NK-92 (cell line): ENCODE measurements around the gene SLC35F3.

Source experiments
- DNase-seq: peaks from one replicate; lab custom pipeline; 2025; ENCODE audit not compliant: unreplicated experiment; lab: John Stamatoyannopoulos, UW

SLC35F3 gene

DNA sequence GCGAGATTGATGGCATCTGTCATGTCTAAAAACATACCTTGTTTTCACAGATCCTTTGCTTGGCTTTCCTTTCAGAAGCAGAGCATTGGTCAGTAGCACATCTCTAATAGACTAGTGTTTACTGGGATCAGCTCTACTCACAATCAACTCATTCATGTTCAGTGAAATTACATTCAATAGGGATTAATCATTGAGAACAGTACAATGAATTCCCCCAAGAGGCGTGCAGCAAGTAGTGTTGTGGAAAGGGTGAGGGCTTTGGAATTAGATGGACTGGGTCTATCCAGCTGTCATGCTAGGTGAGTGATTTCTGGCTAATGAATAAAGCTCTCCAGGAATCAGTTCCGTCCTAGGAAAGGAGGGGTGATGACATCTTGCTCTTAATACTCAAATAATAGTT, 313.6 kb downstream of the SLC35F3 start:
- DNase-seq: no peak

DNA sequence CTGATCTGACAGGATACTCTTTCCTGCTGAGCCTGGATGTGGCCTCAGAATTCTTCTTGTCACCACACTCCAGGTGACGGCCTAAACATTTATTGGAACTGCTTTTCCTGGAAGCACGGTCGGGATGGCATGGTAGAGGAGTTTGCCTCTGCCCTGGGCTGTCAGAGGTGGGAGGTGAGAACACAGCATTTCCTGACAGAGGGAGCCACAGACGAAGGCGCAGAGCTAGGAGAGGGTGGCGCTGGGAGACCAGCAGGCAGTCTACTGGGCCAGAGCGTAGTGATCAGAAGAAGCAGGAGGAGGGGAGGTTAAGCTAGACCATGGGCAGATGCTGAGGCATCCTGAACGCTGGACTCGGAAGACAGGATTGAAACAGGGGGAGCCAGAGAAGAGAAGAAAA, 315.2 kb downstream of the SLC35F3 start:
- no peak for DNase-seq

DNA sequence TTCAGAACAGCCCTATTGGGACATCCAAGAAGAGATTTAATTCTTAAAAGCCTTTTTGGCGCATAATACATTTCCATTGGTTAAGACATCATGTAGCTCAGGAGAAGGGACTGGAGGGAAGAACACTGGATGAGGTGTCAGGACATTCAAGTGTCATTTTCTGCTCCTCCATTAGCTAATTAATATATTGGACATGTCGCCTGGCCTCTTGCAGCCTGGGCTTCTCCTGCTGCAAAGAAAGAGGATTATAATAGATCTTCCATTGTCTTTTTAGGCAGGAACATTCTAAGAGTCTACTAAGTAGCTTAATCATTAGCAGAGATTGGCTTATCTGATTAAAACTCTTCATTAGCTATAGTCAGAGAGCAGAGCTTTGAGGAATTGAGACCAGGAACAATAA, 317.1 kb downstream of the SLC35F3 start:
- no peak for DNase-seq

DNA sequence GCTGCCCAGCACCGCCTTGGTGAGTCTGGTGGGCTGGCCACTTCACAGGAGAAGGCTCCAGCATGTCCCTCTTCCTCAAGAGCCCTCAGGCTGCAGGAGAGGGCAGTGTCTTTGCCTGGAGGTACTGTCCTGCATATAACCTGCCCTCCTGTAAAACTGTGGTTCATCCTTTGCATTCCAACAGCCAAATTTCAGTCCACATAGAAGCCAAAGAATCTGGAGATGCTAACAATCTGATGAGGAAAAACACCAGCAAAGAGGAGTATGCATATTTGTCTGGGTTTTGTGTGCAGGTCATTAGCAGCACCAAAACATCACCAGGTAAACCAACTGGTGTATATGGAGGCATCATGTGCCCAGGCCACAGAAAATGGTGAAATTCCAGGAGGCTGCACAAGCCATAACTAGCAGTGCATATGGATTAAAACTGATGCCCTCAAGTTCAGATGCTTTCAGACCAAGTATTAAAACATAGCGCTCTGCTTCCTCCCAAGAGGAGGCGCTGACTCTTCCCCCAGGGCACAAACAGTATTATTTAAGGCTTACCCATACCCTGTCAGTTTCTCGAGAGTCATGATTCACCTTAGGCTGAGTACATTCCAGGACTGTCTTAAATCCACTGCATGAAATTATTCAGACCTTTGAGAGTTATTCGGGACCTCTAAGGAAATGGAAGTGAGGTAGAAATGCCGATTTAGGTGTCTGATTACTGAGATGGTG, 318.2 kb downstream of the SLC35F3 start:
- no peak for DNase-seq

DNA sequence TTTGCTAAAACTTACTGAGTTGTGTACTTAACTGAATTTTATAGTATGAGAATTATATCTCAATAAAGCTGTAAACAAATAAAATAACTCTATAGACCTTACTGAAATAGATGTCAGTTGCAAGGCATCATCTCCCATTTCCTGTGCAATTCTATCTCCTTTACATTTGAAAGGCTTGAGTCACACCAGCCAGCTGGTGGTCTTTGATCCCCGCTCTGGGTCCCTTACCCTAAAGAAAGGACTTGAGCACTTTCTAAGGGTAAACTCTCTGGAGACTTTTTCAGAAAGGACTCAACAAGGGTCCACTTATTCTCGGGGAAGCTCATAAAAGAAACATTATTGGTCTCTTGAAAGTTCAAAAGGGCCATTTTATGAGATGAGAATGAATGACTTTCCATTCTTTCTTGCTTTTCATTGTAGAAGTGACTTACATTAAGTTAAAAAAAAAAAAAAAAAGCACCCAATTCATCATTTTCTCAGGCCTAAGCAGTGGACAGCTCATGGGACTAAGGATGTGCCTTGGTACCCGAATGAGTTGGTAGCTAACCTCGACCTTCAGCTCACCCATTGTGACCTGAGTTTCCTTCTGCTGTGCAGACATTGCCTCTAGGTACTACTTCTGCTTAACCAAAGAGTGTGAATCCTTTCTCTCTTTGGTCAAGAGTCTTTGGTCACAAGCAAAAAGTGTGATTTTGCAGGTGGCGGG, 321.8 kb downstream of the SLC35F3 start:
- DNase-seq: no peak

DNA sequence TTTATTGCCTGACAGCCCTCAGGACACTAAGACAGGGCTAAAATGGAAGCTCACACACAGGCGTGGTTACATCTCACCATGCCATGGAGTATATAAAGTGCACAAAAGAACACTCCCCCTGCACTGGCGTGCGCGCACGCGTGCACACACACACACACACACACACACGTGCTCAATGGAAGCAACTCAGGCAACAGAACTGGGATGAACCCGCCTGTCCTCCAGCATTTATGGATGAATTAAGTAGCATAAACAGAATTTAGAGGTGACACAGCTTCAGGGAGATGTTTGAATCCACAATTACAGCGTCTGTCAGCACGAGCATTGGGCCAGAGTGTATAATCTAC, 322.3 kb downstream of the SLC35F3 start:
- DNase-seq: no peak

DNA sequence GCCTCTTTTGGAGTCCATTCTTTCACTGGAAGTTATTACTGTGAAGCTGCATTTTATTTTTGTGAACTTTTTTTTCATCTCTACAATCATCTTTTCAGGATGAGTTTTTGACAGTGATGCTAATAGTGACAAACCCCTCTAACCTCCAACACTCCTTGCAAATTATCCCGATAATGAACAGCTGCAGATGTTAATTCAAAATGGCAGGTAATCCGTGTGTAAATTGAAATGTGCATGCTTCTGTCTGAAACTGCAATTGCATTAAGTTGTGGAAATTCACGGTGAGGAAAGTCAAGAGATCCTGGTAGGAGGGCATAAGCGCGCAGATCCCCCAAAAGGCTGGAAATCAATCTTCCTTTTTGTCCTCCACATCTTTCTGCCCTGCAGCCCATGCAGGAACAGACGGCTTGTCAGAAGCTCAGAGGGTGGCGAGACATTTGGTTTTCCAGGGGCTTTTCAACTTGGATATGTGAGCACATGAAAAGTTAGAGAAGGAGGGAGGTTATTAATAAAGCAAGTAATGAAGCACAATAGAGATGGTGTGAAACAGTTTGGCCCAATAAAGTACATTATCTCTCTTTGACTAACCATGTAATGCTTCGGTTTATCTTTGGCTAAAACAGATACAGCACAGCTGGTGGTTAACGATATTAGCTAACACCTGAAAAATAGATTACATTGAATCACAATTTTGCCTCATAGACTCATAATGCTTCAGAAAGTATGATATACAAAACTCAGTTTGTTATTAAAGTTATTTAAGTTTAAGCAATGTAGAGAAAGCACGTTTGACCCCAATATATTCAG, 325.3 kb downstream of the SLC35F3 start:
- no peak for DNase-seq

DNA sequence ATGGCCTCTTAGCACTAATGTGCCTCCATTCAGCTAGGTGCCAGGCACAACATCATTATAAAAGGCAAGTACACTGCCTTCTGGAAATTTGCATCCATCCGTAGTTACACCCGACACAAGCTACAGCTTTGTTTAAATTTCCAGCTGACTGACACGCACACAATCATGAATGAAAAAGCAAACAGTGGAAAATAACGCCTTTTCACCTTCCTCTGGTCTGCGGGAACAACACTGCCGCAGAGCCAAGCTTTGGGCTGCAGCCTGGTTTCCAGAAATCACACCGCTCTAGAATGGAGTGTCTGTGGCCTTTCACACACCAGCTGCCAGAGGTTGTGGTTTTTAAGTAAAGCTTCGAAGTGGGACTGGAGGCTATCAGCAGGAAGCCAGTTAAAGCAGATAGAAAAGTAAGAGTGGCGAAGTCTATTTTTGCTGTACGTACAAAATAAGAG, 326.0 kb downstream of the SLC35F3 start:
- DNase-seq: no peak

DNA sequence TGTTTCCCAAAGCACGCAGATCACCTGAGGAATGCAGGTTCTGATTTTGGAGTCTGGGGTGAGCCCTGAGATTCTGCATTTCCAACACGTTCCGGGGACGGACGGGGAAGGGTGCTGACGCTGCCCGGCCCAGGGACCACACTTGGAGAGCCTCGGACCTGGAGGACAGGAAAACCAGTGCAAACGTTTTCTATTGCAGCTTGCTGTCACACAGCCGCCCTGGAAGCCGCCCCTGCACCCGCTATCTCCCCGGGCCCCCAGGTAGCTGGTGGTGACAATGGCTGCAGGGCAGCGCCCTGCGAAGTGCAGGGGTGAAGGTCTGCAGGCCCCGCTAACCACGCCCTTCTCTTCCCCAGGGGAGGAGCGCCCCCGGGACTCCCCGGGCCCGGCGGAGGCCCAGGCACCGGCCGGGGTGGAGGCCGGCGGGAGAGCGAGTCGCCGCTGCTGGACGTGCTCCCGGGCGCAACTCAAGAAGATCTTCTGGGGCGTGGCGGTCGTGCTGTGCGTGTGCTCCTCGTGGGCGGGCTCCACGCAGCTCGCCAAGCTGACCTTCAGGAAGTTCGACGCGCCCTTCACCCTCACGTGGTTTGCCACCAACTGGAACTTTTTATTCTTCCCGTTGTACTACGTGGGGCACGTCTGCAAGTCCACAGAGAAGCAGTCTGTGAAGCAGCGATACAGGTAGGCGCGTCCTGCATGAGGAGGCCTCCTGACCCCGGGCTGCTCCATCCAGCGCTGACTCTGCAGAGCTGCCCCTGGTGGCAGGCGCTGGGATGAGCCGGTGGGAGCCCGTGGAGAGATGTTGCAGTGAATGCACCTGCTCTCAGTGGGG, 326.8 kb downstream of the SLC35F3 start:
- no peak for DNase-seq

DNA sequence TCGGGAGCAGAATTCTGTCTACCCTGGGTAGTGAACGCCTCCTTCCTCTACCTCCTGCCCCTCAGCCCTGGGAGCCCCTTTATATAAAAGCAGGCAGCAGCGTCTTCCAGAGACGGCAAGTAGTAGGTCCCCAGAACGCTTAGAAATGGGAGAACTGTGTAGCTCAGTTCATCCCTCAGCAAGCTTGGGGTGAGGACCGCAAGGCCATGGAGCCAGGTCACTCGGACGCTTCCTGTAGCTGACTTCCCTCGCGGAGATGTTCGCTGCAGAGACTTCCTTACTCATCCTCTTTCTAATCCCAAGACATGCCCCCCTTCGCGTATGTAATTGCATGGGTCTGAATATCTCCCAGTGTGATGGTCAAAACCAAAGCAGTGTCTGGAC, 327.4 kb downstream of the SLC35F3 start:
- no peak for DNase-seq

DNA sequence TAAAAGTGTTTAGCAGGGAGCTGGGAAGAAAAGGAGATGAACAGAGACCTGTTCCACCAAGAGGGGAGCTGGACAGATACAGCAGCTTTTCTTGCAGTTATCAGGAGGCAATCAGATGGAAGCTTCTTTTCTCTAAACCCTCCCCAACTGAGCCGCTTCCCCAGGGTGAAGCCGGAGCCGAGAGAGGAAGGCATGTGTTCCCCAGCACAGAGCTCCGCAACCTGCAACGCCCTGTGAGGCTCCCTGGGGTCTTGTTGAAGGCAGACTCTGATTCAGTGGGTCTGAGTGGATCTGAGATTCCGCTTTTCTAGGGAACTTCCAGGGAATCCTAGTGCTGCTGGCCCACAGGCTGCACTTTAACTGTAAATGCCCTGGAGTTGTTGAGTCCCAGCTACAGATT, 329.7 kb downstream of the SLC35F3 start:
- DNase-seq: no peak

DNA sequence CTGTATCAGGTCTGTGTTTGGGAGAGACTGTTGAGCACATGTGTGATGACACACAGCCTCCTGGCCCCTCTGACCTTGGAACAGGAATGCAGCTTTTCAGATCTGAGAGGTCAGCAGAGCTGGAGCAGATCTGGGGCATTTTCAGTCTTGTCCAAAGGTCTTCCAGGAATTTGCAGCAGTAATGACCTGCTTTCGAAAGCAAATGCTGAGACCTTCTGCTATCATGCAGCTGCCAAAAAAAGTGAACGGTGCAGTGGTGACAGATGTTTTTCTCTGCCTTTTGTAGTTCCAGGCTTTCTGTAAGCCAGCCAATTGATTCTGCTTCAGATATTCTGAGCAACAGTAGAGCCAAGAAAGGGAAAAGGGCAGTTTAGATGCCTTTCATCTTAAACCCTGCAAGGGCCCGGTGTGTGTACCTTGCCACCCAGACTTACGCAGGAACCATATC, 331.0 kb downstream of the SLC35F3 start:
- no peak for DNase-seq

DNA sequence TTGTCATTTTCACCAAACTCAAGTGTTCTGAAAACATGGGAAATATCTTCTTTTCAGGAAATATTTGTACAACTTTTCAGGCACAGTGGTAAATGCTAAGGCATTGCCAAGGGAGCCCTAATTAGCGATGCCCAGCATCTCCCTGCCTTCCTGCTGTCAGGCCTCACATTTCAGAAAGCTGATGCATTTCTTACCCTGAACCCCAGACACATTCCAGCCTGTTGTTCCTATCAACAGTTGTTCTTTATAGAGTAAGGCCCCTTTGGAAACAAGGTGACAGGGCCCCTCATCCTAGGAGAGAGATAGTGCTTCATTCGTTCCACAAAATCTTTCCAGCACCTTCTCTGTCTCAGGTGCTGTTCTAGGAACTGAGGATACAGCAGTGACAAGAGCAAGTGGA, 332.9 kb downstream of the SLC35F3 start:
- no peak for DNase-seq

DNA sequence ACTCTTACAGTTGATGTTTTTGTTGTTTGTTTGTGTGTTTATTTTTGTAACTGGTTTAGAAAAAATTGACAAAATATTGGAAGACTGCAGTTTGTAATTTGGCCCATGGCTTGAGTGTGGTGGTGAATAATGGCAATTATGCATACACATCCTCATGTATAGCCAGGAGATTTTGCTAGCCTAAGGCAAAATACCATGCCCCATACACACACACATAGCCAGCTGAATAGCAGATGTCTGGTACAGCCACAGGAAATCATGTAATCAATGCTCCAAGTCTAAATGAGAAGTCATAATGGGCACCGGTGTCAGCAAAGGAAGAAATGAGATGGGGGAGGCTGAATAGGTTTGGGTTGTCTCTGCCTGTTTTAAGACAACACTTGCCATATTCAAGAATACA, 333.6 kb downstream of the SLC35F3 start:
- DNase-seq: no peak

DNA sequence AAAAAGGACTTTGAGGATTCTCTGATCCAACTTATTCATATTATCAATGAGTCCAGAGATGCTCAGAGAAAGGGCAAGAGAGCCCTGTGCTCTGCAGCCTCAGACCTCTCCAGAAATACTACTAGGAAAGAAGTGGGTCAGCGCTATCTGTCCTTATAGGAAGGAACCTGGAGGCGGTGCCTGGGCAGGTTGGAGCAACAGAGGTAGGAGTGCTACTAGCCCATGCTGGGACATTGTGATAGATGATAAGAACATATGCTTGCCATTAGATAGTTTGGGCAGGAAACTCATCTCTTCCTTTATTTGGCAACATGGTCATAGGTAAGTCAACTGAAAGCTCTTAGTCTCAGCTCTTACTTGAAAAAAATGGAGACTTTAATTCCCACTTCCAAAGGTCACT, 335.0 kb downstream of the SLC35F3 start:
- no peak for DNase-seq

DNA sequence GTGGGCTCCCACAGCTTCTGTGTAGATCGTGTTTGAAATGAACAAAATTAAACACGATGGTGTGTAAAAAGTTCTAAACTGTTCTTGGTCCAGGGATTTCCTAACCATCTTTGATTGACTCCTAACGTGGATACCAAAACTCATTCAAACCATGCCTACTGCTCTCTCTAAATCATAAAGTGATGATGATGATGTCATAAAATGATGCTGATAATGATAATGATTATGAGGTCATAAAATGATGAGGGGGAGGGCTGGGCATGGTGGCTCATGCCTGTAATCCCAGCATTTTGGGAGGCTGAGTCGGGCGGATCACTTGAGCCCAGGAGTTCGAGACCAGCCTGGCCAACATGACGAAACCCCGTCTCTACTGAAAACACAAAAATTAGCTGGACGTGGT, 335.5 kb downstream of the SLC35F3 start:
- DNase-seq: no peak

DNA sequence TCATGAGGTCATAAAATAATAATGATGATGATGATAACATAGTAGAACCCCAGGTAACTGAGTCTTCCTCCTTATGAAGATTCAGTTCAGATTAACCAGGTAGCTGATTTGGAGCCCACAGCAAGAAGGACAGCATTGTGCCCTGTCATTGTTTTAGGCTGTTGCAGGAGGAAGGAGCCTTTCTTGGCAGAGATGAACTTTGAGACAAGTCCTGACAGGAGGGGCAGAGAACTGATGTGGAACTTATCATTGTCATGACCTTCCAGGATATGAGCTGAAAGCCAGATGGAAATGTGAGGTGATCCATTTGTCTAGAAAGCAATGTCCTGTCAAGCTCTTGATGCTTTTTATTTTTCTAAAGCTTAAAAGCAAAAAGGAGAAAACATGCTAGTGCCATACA, 336.2 kb downstream of the SLC35F3 start:
- DNase-seq: no peak

DNA sequence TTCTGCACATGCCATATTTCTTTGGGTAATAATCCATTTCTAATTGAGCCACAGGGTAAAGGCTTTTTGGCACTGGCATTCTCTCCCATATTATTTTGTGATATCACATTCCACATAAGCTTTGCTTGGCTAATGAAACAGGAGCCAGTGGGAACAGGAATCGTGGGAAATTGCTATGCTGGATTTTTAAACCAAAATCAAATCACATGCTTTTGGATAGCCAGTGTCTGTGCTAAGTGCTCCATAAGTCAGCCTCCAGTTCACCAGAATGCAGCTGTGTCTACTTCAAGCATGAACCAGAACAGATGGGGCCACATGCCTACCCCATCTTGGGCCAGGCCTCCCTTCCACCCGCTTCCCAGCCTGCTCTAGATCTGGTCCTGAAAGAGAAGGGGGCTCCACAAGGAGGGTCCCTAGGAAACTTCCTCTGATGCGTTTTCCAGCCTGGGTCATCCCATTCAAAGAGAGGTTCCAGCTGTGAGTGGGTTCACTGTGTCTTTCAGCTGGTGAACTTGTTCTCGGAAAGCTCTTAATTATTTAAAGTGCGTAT, 337.5 kb downstream of the SLC35F3 start:
- DNase-seq: no peak

DNA sequence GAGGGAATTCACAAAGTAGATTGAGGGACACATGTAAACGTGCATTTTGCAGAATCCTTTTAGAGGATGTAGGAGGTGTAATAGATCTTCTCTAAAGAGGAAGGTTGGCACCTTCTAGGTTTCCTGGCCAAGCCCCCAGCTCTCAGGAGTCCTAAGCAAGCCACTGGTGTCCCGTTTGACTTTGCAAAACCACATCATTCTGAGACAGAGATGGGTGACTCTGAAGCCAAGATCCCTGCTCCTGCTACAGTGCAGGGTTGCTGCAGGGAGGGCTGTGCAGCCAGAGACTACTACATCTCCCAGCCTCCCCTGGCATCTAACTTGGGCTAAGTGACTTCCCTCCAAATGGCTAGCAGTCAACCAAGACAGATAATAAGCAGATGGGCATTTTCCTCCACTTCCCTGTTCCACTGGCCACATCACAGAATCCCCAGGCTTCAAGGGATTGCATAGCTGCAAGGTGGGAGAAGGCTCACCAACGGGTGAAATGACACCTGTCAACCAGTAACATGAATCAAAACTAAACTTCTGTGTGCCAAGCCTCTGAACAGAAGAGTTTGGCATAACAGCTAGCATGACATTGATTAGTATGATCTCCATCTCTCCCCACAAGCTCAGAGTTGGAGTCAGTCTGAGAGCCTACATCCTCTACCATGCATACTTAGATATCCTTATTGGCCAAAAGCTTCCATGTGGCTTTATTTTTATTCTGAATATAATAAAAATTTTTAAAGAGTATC, 339.2 kb downstream of the SLC35F3 start:
- DNase-seq: no peak

DNA sequence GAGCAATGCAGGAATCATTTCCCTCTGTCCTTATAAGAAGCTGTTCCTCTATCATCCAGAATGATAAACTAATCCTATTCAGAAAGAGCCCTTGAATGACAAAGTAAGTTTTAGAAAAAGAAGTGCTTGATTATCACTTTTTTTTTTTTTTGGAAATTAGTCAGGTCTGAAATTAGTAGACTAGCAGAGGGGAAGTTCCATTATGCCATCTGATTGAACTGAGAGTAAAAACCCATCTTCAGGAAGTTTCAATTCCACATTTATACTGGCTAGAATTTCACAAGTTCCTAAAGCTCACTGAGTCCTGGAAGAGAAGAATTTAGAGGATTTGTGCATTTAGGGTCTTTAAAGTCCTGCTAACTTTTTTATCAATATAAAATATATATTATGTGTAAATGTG, 340.0 kb downstream of the SLC35F3 start:
- no peak for DNase-seq
